Measurements from ENCODE around the gene CSNK1A1L. TPM values are rescaled to one million over a fixed set of nuclear protein-coding genes. Genes with fewer than 3 reads are reported as not detected.

CSNK1A1L gene
- total RNA-seq, 2 donors from 2014 or later: not detected

- Histone ChIP-seq H3K27ac (no peak overlapping the region), H3K4me3 (no peak overlapping the region), H3K36me3 (no peaks in the 10 kb centered on the region), H3K27me3 (no peaks in the 10 kb centered on the region), H3K4me1 (no peaks in the 10 kb centered on the region), H3K9me3 (no peaks in the 10 kb centered on the region), H3K9ac (ENCODE audit: low read depth in 2 of 2, low read length in 2 of 2) (no peak overlapping the region)
- DNase-seq: no peak
- no peak for TF ChIP-seq CTCF (IDR thresholded peaks at IDR 0.05)
- intact Hi-C loops (cut with DNase I): no loop called here
Measured at GRCh38 chr13:37142877-37143276, 37.4 kb upstream of the CSNK1A1L start.

GRCh38 chr13:37141011-37141410 is 35.5 kb upstream of the CSNK1A1L start:
- intact Hi-C loops (cut with DNase I): no loop called here
- H3K4me3 ChIP-seq: no peak overlapping the region
- no peak overlapping the region for H3K27ac ChIP-seq
- no peaks in the 10 kb centered on the region for H3K4me1 ChIP-seq
- DNase-seq: no peak
- H3K36me3 ChIP-seq: no peaks in the 10 kb centered on the region
- no peaks in the 10 kb centered on the region for H3K9me3 ChIP-seq
- H3K9ac ChIP-seq (ENCODE audit: low read depth in 2 of 2, low read length in 2 of 2): no peak overlapping the region
- TF ChIP-seq CTCF (IDR thresholded peaks at IDR 0.05): no peak
- H3K27me3 ChIP-seq: no peaks in the 10 kb centered on the region

GRCh38 chr13:37139356-37139755 is 33.9 kb upstream of the CSNK1A1L start:
- H3K4me3 ChIP-seq: no peak overlapping the region
- no peak for DNase-seq
- H3K27me3 ChIP-seq: no peaks in the 10 kb centered on the region
- no peak overlapping the region for H3K27ac ChIP-seq
- no peaks in the 10 kb centered on the region for H3K9me3 ChIP-seq
- no peaks in the 10 kb centered on the region for H3K4me1 ChIP-seq
- no peak for TF ChIP-seq CTCF (IDR thresholded peaks at IDR 0.05)
- intact Hi-C loops (cut with DNase I): no loop called here
- no peaks in the 10 kb centered on the region for H3K36me3 ChIP-seq
- H3K9ac ChIP-seq (ENCODE audit: low read depth in 2 of 2, low read length in 2 of 2): no peak overlapping the region

GRCh38 chr13:37138926-37139325 is 33.5 kb upstream of the CSNK1A1L start:
- TF ChIP-seq CTCF (IDR thresholded peaks at IDR 0.05): no peak
- Histone ChIP-seq H3K9ac (ENCODE audit: low read depth in 2 of 2, low read length in 2 of 2) (no peak overlapping the region), H3K9me3 (no peaks in the 10 kb centered on the region), H3K36me3 (no peaks in the 10 kb centered on the region), H3K4me1 (no peaks in the 10 kb centered on the region), H3K27ac (no peak overlapping the region), H3K27me3 (no peaks in the 10 kb centered on the region), H3K4me3 (no peak overlapping the region)
- no peak for DNase-seq
- intact Hi-C loops (cut with DNase I): no loop called here

- Histone ChIP-seq H3K4me3 (no peak overlapping the region), H3K4me1 (no peaks in the 10 kb centered on the region), H3K9me3 (no peaks in the 10 kb centered on the region), H3K36me3 (no peaks in the 10 kb centered on the region), H3K9ac (ENCODE audit: low read depth in 2 of 2, low read length in 2 of 2) (no peak overlapping the region), H3K27ac (no peak overlapping the region), H3K27me3 (no peaks in the 10 kb centered on the region)
- intact Hi-C loops (cut with DNase I): no loop called here
- TF ChIP-seq CTCF (IDR thresholded peaks at IDR 0.05): no peak
- DNase-seq: no peak
Measured at GRCh38 chr13:37138169-37138568, 32.7 kb upstream of the CSNK1A1L start.

- Histone ChIP-seq H3K4me3 (no peak overlapping the region), H3K27ac (no peak overlapping the region), H3K36me3 (no peaks in the 10 kb centered on the region), H3K4me1 (no peaks in the 10 kb centered on the region), H3K9me3 (no peaks in the 10 kb centered on the region), H3K9ac (ENCODE audit: low read depth in 2 of 2, low read length in 2 of 2) (no peak overlapping the region), H3K27me3 (no peaks in the 10 kb centered on the region)
- intact Hi-C loops (cut with DNase I): no loop called here
- TF ChIP-seq CTCF (IDR thresholded peaks at IDR 0.05): no peak
- DNase-seq: no peak
Measured at GRCh38 chr13:37136633-37137032, 31.2 kb upstream of the CSNK1A1L start.
